Measurements from ENCODE around the gene MRTFB.

DNA sequence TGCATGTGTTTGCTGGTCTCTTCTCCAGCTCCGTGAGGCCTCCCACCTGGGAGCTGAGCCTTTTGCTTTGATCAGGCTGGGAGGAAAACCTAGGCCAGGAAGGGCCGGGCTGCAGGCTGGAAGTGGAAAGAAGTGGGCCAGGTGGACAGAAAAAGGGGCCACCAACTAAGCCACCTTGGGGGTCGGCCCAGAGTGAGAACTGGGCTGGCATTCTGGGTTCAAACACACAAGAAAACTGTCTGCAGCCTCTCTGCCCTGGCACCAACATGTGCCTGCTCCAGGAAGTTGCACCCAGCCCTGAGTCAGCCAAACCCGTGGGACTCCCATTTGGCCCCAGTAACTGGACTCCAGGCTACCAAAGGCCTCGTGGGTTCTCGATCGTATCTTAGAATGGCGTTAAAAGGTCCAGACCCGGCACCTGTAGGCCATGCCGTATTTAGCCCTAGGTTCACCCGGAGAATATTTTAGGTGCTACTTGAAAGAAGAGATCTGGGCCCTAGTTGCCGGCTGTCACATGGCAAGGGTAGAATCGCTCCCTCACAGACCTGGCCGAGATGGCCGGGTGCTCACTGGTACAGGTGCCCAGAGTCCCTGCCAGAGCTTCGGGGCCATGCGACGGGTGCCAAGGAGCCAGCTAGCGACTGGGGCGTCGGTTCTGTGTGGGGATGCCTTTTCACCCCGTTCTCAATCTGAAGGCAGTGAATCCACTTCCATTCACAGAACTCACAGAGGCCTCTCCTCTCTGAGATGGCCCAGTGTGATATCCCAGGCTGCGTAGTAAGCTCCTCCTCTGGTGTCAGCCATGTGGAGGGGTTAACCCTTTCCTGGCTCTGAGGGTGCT lies 236.6 kb downstream of the MRTFB start:
- TF ChIP-seq CTCF (IDR thresholded peaks at IDR 0.05) (no peak), POLR2A (IDR thresholded peaks at IDR 0.05) (no peak)
